Peyer's patch (tissue), 4 donors: Measurements from ENCODE around the gene CHAF1B. TPM values are rescaled to one million over a fixed set of nuclear protein-coding genes. Genes with fewer than 3 reads are reported as not detected.
"Not testable (repeated sequence)": the region's sequence is repeated elsewhere in the genome, so short reads cannot be mapped to it uniquely, and the experiment has no call there.

ENCODE experiments used
- DNase-seq, 3 donors: peaks; one replicate each; pipeline ENCODE4 v3.0.0-alpha.2; 2017 to 2019
- H3K27ac ChIP-seq, 4 donors: fragments of 200-600 bp; sonication (generic); one replicate each; pipeline ENCODE4 v1.5.1; 2016 to 2019
- H3K27me3 ChIP-seq, 2 donors: fragments of 200-600 bp; sonication (generic); one replicate each; pipeline ENCODE4 v1.5.1; 2019
- H3K36me3 ChIP-seq, 3 donors: fragments of 200-600 bp; sonication (generic); one replicate each; pipeline ENCODE4 v1.5.1; 2016 to 2019
- H3K4me1 ChIP-seq, 4 donors: fragments of 200-600 bp; sonication (generic); one replicate each; pipeline ENCODE4 v1.5.1; 2016 to 2019
- H3K4me3 ChIP-seq, 4 donors: fragments of 200-600 bp; sonication (generic); 1 replicate in 3 of 4; 2 replicates in 1 of 4; pipeline ENCODE4 v1.5.1; 2016 to 2019; ENCODE audit warnings: mild to moderate bottlenecking in 1 of 4
- H3K9me3 ChIP-seq, 4 donors: fragments of 200-600 bp; sonication (generic); one replicate each; pipeline ENCODE4 v1.5.1; 2016 to 2019; ENCODE audit warnings: mild to moderate bottlenecking in 1 of 4
- POLR2A ChIP-seq, 2 donors: fragments of 450-650 bp; IDR thresholded peaks; one replicate each; pipeline ENCODE4 v1.5.1; 2017; ENCODE audit warnings: antibody characterized with exemption in 2 of 2, mild to moderate bottlenecking in 2 of 2, moderate library complexity in 2 of 2
- total RNA-seq, 4 donors: library from RNA; depleted of rRNA; stranded (reverse); fragments of >200 nt; gene quantifications; one replicate each; pipeline ENCODE4 v1.1.0, GENCODE V29; 2016
- TF ChIP-seq, protein P1 (sequence below), 6 experiments: fragments of 450-650 bp in 4 of 6; fragments of 200-600 bp in 2 of 6; sonication (generic) in 1 of 6; IDR thresholded peaks; one replicate each; pipeline ENCODE4 v1.5.1; 2017 to 2019; ENCODE audit warnings: antibody characterized with exemption in 6 of 6, mild to moderate bottlenecking in 3 of 6, moderate library complexity in 1 of 6

The CHAF1B gene
- total RNA-seq: 10 to 100 TPM in 1 of 4 donors, 1 to 10 TPM in 1, under 1 TPM in 2; 0.85 to 11.6 (median 1.3) TPM

DNA sequence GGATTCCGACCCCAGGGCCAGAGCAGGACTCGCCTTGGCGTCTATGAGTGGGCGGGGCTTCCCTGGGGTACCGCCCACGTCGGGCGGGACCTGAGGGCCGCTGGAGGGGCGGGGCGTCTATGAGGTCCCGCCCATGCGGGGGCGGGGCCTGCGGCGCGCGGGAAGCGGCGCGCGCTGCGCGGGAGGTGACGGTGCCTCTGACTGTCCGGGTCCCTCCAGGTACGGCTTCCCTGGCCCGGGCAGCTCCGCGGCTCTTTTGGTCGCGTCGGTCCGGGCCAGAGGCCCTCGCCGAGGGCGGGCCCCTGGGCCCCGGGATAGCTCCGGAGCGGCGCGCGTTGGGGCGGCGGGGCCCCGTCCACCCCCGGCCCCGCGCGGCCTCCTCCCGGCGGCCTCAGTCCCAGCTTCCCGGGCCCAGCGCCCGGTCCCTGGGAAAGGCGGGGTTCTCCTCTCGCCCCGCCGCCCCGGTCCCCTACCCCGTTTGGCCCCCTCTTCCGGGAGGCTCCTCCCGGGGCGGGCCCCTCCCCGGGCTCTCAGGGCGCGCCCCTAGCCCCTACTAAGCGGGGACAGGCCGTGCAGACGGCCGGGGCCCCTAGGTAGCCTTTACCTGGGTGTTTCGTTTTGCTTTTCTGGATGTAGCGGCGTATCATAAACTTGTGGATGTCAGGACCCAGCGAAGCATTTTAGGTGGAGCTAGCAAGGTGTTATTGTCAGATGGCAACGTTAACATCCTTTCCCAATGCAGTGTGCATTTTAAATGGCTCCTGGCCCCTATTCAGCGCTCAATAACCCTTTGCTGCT, at the start of gene CHAF1B:
Gene CHAF1B (plus strand): TSS at position 160 of the 798 bp plus-strand sequence. CDS start 745 bp downstream, outside the sequence.
- Histone ChIP-seq H3K4me3 (peak within 1 kb of the TSS; percentile 56 to 74 (median 66)), H3K36me3 (no peaks in the 10 kb centered on the region), H3K4me1 (no peaks in the 10 kb centered on the region), H3K27ac (peak within 1 kb of the TSS in 2 of 4 donors; percentile 38 to 55), H3K27me3 (no peaks in the 10 kb centered on the region), H3K9me3 (no peaks in the 10 kb centered on the region)
- TF ChIP-seq, protein P1, sequence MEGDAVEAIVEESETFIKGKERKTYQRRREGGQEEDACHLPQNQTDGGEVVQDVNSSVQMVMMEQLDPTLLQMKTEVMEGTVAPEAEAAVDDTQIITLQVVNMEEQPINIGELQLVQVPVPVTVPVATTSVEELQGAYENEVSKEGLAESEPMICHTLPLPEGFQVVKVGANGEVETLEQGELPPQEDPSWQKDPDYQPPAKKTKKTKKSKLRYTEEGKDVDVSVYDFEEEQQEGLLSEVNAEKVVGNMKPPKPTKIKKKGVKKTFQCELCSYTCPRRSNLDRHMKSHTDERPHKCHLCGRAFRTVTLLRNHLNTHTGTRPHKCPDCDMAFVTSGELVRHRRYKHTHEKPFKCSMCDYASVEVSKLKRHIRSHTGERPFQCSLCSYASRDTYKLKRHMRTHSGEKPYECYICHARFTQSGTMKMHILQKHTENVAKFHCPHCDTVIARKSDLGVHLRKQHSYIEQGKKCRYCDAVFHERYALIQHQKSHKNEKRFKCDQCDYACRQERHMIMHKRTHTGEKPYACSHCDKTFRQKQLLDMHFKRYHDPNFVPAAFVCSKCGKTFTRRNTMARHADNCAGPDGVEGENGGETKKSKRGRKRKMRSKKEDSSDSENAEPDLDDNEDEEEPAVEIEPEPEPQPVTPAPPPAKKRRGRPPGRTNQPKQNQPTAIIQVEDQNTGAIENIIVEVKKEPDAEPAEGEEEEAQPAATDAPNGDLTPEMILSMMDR (IDR thresholded peaks at IDR 0.05): no peak
- TF ChIP-seq POLR2A (IDR thresholded peaks at IDR 0.05): peak in 1 of 2 donors; percentile 10
- peak; percentile 75 to 89 (median 86) for DNase-seq

DNA sequence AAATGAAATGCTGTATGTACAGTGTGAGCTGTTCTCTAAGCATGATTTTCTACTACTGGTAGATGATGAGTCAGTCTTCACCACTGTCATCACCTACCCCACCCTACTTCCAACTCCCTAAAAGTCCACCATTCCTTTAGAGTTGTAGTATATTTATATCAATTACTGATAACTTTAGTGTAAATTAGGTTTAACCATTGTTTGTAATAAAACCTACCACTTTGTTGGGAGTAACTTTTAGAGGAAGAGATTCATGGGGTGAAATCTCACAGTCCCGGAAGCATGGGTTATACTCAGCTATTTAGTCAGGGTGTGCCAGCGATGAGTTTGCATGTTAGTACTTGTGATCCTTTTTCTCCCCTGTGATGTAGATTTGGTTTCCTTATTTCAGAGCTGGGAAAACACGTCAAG, 48.1 kb upstream of the CHAF1B start:
- H3K36me3 ChIP-seq: peaks cover 0 to 80% (median 0%) of the 10 kb centered on the region in 3 donors
- H3K4me1 ChIP-seq: peaks cover 0 to 3% (median 0%) of the 10 kb centered on the region in 4 donors
- DNase-seq: no peak
- H3K4me3 ChIP-seq: no peak overlapping the region
- H3K27ac ChIP-seq: no peak overlapping the region
- no peak for TF ChIP-seq POLR2A (IDR thresholded peaks at IDR 0.05)
- TF ChIP-seq, protein P1 (IDR thresholded peaks at IDR 0.05): no peak
- H3K27me3 ChIP-seq: no peaks in the 10 kb centered on the region
- no peaks in the 10 kb centered on the region for H3K9me3 ChIP-seq

DNA sequence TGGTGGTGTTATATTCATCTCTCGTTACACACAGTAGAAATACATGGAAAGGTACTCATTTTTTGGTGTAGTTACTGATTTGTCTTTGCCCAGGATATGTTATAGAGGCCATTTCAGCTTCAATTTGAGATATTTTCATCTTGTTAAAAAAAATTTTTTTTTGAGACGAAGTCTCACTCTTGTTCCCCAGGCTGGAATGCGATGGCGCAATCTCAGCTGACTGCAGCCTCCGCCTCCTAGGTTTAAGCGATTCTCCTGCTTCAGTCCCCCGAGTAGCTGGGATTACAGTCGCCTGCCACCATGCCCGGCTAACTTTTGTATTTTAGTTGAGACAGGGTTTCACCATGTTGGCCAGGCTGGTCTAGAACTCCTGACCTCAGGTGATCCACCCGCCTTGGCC, 46.2 kb upstream of the CHAF1B start:
- H3K4me3 ChIP-seq: no peak overlapping the region
- TF ChIP-seq, protein P1 (IDR thresholded peaks at IDR 0.05): no peak
- no peak for TF ChIP-seq POLR2A (IDR thresholded peaks at IDR 0.05)
- no peak overlapping the region for H3K27ac ChIP-seq
- H3K4me1 ChIP-seq: no peaks in the 10 kb centered on the region
- no peaks in the 10 kb centered on the region for H3K27me3 ChIP-seq
- H3K36me3 ChIP-seq: peaks cover 0 to 93% (median 0%) of the 10 kb centered on the region in 3 donors
- DNase-seq: no peak
- H3K9me3 ChIP-seq: no peaks in the 10 kb centered on the region

DNA sequence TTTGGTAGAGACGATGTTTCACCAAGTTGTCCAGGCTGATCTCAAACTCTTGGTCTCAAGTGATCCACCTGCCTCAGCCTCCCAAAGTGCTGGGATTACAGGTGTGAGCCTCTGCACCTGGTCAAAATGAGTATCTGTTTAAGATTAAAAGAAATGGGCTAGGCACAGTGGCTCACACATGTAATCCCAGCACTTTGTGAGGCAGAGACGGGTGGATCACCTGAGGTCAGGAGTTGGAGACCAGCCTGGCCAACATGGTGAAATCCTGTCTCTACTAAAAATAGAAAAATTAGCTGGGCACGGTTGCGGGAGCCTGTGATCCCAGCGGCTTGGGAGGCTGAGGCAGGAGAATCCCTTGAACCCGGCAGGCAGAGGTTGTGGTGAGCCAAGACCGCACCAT, 42.6 kb upstream of the CHAF1B start:
- not testable (repeated sequence) for H3K4me3 ChIP-seq, H3K4me1 ChIP-seq, H3K9me3 ChIP-seq, DNase-seq, H3K27ac ChIP-seq, H3K27me3 ChIP-seq
- peaks cover 0 to 97% (median 0%) of the 10 kb centered on the region in 3 donors for H3K36me3 ChIP-seq

DNA sequence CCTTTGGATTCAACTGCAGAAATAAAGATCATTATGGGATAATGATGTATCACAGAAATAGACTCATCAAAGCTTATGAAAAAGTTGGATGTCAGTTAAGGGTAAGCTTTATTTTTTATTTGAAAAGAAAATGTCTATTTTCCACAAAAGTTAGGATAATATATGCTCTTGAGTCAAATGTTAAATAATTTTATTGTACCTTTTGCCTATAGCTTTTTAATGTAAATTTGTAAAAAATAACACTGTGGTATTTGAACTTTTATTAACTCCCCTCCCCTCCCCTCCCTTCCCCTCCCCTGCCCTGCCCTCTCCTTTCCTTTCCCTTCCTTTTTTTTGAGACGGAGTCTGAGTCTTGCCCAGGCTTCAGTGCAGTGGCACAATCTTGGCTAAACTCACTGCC, 40.3 kb upstream of the CHAF1B start:
- Histone ChIP-seq H3K36me3 (peaks cover 0 to 98% (median 0%) of the 10 kb centered on the region in 3 donors), H3K9me3 (no peaks in the 10 kb centered on the region), H3K4me3 (no peak overlapping the region), H3K27me3 (no peaks in the 10 kb centered on the region), H3K27ac (no peak overlapping the region), H3K4me1 (no peaks in the 10 kb centered on the region)
- DNase-seq: no peak
- no peak for TF ChIP-seq POLR2A (IDR thresholded peaks at IDR 0.05)
- TF ChIP-seq, protein P1 (IDR thresholded peaks at IDR 0.05): no peak

DNA sequence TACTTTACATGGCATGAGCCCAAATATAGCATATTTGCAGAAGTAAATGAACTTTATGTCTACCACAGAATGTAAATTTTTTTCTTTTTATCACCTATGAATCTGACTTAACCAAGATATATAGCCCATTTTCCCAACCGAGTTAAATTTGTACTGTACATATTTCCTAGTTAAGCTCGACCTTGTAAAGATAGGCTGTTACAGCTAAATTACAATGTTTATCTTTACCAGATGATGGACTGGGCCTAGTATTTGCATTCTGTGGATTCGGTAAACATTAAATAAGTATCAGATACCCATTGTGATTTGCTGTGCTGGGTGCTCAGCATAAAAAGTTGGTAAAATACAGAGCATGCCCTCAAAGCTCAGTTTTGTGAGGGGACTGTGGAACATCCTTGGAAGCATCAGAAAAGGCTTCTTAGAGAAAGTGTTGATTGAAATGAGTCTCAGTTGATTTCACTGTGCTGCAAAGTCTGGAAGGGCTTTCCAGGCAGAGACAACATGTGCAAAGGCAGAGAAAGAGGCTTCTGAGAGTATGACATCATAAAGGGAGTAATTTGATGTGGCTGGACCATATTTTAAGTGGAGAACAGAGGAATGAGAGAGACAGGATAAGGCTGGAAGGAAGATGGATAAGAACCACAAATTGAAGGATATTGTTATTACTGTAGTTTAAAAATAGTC, 37.8 kb upstream of the CHAF1B start:
- no peak for DNase-seq
- H3K4me3 ChIP-seq: no peak overlapping the region
- TF ChIP-seq POLR2A (IDR thresholded peaks at IDR 0.05): no peak
- TF ChIP-seq, protein P1 (IDR thresholded peaks at IDR 0.05): no peak
- H3K27ac ChIP-seq: no peak overlapping the region
- H3K9me3 ChIP-seq: no peaks in the 10 kb centered on the region
- H3K27me3 ChIP-seq: no peaks in the 10 kb centered on the region
- H3K4me1 ChIP-seq: no peaks in the 10 kb centered on the region
- H3K36me3 ChIP-seq: peaks cover 0 to 86% (median 0%) of the 10 kb centered on the region in 3 donors
